KOPT-K1 (cell line): ENCODE measurements around the gene ZNF408.

Experiments used
- H3K27ac ChIP-seq: fragments of 200-600 bp; sonication (generic); 2 replicates; pipeline ENCODE4 v1.5.1; 2016; ENCODE audit warnings: antibody characterized with exemption, mild to moderate bottlenecking, low read depth, low read length; ENCODE audit not compliant: poor library complexity, severe bottlenecking
- H3K36me3 ChIP-seq: fragments of 200-600 bp; sonication (generic); 2 replicates; pipeline ENCODE4 v1.5.1; 2017; ENCODE audit warnings: antibody characterized with exemption, mild to moderate bottlenecking, low read length, moderate library complexity; ENCODE audit not compliant: insufficient read depth
- H3K9me3 ChIP-seq: fragments of 200-600 bp; sonication (generic); 2 replicates; pipeline ENCODE4 v1.5.1; 2017; ENCODE audit warnings: antibody characterized with exemption, low read length, mild to moderate bottlenecking; ENCODE audit not compliant: insufficient read depth, poor library complexity, severe bottlenecking

Gene ZNF408

DNA sequence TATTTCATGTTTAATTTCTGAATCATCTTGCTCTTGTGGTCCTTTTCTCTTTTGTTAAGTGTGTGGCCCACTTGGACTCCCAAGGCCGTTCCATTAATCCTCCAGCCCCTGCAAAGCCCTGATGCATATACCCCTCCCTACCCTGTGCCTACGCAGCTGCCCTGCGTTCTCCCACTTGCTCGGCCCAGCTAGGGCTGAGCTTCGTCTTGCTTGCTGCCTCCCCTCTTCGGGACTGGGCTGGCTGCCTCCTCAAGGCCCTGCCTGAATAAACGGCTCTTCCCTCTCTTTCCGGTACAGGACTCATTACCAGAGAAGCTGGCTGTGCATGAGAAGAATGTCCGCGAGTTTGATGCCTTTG, 28.9 kb upstream of the ZNF408 start:
- peaks cover 64% of the 10 kb centered on the region for H3K36me3 ChIP-seq
- H3K9me3 ChIP-seq: no peaks in the 10 kb centered on the region
- peak overlapping the region; percentile 55 for H3K27ac ChIP-seq

DNA sequence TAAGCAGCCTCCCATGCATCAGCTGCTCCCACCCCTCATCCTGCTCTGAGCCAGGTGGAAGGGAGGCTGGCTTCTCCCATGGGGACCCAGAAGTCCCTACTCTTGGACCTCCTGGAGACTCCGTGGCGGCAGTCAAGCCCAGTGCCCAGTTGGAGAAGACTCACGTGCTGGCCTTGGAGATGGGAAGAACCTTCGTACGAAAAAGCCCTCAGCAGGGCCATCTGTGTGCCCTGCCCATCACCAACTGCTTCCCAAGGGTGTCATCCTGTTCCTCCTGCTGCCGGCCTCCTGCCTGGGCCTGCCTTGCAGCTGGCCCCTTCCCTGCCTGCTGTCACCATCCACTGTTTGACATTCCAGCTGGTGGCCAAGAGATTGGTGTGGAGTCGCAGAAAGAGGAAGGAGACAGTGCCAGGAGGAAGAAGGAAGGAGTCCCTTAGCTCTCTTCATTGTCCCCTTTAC, 28.4 kb upstream of the ZNF408 start:
- Histone ChIP-seq H3K27ac (peak overlapping the region; percentile 55), H3K36me3 (peaks cover 64% of the 10 kb centered on the region), H3K9me3 (no peaks in the 10 kb centered on the region)

DNA sequence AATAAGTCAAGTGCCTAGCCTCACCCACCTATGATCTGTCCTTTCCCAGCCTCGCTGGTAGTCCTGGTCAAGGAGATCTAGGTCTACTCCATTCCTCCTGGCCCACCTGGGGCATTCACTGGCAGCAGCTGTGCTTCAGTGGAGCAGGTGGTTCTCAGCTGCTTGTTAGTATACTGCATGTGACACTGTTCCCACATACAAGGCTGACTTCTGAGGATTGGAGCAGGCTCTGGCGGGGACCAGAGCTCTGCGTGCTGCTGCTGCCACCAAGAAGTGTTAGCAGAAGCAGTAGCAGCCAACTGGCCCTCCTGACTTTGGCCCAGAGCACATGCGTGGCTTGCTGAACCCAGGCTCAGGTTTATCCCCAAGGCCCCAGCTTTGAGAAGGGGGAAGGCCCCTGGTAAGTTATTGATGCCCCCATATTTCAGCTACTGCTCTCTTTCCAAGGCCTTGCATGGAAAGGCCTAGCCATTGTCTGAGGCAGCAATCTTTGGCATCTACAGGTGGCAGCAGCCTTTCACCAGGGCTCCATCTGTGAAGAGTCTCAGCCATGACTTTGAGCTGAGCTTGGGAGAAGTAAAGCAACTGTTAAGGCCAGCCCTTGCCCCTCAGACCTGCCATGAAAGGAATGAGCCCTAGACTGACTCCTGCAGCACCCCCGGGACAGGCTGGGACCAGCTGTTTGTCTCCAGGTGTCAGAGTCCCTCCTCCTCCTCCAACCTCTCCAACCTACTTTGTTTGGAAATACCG, 26.9 kb upstream of the ZNF408 start:
- peaks cover 64% of the 10 kb centered on the region for H3K36me3 ChIP-seq
- H3K27ac ChIP-seq: peak overlapping the region; percentile 35
- no peaks in the 10 kb centered on the region for H3K9me3 ChIP-seq

DNA sequence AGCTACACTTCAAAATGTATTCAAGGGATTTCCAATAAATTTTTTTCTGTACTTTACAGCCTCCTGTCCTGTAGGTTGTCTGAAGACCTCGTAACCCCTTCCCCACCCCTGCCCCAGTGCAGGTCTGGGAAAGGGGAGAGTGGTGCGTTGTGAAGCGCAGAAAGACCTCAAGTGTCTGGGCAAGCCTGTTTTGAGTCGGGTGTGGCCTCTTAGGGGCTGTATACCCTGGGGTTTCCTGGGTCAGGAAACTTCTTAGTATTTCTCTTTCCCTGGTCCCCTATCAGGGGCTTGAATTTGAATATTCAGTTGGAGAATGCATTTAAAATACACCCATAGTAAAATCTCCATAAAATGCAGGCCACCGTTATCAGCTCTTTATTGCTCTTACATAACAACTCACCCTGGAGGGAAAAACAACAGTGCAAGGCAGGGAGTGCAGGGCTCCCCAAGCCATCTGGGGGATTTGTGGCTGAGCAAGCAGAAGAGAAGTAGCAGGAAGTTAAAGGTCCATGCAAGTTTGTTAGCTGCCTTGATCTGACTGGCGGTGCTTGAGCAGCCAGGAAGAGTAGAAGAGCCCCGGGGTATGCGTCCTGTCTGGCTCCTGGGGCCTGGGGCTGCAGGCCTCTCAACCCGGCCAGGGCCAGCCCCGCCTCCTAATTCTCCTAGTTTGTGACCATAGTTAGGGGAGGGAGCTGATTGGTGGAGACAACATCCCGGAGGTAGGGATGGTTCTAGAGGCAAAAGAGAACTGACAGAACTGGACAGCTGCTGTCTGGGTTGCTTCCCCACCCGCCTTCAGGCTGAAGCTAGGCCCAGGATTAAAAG, 26.2 kb upstream of the ZNF408 start:
- Histone ChIP-seq H3K27ac (peak overlapping the region; percentile 35), H3K9me3 (no peaks in the 10 kb centered on the region), H3K36me3 (peaks cover 64% of the 10 kb centered on the region)

DNA sequence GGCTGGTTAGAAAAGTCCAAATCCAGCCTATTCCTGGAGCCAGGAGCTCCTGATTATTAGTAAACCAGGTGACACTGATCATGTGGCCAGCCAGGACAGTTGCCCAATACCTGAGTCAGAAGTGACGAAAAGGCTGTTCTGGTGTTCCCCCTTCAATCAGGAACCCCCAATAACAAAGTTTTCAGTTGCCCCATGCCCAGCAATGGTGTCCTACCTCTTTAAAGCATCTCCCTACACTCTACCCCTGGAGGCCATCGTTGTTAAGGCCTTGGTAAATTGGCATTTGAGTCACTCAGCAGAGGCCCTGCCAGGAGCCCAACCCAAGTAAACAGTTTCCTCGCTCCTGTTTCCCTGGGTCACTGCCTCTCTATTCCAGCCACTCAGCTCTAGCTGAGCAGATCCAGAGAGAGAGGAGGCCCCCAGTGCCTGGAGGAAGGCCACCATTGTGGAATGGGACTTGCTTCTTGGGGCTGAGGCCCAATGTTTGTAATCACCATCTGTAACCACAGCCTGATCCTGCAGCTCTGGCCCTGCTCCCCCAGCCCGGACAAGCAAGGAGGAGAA, 25.5 kb upstream of the ZNF408 start:
- peaks cover 66% of the 10 kb centered on the region for H3K36me3 ChIP-seq
- H3K27ac ChIP-seq: peak overlapping the region; percentile 35
- H3K9me3 ChIP-seq: no peaks in the 10 kb centered on the region

DNA sequence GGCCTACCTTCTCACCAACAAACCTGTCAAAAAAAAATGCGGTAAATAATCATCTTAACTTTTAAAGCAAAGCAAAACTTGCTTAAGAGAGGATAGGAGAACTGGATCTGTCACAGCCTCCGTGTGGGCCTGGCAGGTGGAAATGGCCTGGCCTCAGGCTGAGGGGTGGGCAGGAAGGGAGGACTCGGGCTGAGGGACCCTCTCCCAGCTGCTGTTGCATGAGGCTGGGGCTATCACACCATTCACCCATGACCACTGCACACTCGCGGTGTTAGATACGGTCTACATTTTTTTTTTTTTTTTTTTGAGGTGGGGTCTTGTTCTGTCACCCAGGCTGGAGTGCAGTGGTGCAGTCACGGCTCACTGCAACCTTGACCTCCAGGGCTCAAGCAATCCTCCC, 24.9 kb upstream of the ZNF408 start:
- Histone ChIP-seq H3K9me3 (no peaks in the 10 kb centered on the region), H3K27ac (peak overlapping the region; percentile 35), H3K36me3 (peaks cover 71% of the 10 kb centered on the region)

DNA sequence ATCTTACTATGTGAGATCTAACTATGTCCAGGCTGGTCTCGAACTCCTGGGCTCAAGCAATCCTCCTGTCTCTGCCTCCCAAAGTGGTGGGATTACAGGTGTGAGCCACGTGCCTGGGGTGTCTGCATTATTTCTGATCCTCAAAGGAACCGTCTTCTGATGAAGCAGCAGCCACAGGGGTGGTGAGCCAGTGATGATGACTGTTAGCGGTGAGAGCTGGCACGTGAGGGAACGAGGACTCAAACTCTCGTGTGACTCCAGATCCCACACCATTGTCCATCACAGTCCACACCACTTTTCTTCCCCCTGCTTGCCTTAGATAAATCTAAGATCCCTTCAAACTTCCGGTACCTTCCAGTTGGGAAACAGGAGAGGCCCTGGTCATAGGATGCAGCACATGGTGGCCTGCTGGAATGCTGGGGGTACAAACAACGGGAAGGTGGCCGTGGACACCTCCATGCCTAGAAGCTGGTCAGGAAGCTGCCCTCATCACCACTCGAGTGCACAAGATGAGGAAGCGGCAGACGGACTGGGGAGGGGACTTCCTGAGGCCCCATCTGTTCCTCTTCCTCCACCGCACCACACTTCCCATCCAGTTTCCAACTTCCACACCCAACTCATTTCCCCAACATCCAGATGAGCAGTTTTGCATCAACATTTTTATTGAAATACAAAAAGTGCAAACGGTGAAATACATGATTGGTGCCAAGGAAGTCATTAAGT, 24.2 kb upstream of the ZNF408 start:
- Histone ChIP-seq H3K9me3 (no peaks in the 10 kb centered on the region), H3K36me3 (peaks cover 78% of the 10 kb centered on the region), H3K27ac (no peak overlapping the region)

DNA sequence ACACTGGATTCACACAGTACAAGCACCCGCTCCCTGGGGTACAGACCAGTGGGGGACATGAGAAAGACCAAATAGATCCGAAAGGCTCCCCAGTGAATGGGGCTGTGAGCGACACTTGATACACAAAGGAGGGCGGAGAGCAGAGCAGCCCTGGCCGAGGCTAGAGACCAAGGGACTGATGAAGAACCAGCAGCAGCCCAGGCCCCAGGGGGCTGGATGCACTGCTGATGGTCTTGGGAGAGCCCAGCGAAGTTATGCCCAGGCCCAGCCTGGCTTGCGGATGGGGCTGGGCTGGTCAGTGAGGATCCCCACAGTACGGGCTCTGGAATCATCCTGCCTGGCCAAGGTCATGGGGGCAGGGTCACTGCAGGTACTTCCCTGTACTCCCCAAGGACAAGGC, 23.7 kb upstream of the ZNF408 start:
- no peaks in the 10 kb centered on the region for H3K9me3 ChIP-seq
- H3K36me3 ChIP-seq: peaks cover 77% of the 10 kb centered on the region
- no peak overlapping the region for H3K27ac ChIP-seq

DNA sequence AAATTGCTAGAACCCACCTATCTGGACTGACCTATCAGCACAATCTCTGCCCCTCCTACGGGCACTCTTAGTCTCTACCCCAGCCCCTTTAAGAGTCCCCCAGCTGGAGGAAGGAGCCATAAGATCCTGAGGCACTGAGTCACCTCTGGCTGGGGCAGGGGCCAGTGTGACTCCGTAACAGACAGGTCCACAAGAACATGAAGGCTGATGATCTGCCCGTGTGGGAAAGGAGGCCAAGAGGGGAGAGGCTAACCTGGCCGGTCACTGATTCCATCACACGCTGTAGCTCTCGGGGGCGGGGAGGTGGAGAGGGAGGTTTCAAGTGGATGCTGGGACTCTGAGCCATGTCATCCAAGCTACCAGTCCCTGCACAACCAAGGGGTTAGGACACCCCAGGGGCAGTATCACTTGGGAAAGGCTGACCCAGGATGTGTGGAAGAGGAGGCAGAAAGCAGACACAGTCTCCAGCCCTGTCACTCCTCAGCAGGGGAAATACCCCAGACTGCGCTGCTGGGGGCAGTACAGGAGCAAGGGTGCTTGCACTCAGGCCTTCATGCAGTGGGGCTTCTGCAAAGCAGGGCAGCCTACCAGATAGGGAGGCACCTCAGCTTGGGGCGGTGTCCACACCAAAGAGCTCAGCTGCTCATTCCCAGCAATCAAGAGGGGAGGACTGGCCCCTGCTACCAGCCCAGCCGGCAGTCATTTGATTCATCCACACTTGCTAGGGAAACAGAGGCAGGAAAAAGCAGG, 22.7 kb upstream of the ZNF408 start:
- Histone ChIP-seq H3K36me3 (peaks cover 71% of the 10 kb centered on the region), H3K9me3 (no peaks in the 10 kb centered on the region), H3K27ac (no peak overlapping the region)

DNA sequence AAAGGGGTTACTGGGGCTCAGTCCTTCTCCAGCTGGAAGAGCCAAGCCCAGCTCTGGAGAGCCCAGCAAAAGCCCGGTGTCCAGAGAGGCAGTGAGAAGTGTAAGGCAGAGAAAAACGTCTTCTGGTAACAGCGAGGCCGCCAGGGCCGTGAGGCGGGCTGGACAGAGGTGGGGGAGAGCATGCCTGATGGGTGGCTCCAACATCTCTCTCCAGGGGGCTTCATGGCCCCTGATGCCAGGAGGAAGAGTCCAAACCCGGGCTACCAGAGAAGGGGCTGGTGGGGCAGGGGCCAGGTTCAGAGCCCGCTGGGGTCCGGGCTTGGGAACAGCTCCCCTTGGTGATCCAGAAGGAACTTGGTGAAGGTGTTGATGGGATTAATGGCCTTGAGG, 22.1 kb upstream of the ZNF408 start:
- H3K27ac ChIP-seq: no peak overlapping the region
- no peaks in the 10 kb centered on the region for H3K9me3 ChIP-seq
- peaks cover 69% of the 10 kb centered on the region for H3K36me3 ChIP-seq

DNA sequence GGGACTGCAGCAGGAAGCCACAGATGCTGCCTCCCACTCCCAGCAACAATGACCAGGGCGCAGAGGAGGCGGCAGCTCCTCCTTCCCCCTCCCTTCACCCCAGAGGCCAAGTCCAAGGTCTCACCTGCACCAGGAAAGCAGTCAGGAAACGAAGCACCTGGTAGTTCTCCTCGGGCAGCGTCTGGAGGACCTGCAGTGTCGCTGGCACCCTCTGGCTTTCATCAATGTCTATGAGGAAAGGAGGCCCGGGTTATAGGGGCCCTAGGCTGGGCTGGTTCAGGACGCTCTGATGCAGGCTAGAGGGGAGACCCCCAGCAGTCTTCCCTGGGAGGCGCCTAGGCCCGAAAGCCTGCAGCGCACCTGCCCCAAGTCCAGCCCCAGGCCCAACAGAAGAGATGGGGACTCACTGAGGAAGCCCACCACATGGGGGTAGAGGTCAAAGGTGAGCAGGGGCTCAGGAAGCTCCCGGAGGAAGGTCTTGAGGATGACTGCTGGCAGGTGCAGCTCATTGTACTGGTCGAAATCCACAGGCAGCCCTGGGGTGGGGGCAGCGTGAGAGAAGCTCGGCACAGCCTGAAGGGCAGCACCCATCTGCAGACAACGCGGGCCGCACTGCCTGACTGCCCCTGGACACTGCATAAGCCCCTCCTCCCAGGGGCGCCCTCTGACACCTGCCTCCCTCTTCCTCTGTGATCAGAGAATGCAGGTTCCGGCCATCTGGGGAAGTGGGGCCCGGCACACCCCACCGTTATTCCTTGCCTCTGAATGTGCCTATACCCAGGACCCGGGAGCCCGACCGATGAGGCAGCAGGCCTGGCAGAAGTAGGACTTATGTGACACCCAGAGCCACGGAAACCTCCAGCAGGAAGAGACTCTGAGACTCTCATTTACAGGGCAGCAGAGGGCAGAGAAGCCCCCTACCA, 21.3 kb upstream of the ZNF408 start:
- H3K9me3 ChIP-seq: no peaks in the 10 kb centered on the region
- H3K27ac ChIP-seq: no peak overlapping the region
- peaks cover 66% of the 10 kb centered on the region for H3K36me3 ChIP-seq

DNA sequence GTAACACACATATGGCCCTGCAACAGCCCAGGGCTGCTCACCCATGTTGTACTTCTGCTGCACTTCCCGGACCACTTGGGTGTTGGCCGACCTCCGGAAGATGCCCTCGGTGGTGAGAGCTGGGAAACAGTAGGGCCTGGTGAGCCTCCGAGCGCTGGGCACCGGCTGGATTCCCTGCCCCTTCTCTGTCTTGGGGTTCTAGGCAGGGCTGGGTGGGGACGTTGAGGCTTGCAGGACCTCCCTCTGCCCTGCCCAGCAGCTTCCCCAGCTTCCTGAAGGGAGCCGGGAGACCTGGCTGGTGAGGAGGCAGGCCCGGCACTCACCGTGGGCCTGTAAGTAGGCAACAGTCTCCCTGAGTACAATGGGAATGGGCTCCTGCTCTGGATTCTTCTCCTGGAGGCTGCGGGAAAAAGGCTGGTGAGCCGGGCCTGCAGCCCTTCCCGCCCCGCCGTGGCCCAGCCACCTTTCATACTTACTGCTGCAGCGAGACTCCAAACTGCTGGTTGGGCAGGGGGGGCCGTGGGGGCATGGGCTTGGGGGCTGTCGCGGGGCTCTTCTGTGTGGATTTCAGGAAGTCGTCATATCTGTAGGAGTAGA, 20.6 kb upstream of the ZNF408 start:
- H3K27ac ChIP-seq: no peak overlapping the region
- peaks cover 69% of the 10 kb centered on the region for H3K36me3 ChIP-seq
- H3K9me3 ChIP-seq: no peaks in the 10 kb centered on the region

DNA sequence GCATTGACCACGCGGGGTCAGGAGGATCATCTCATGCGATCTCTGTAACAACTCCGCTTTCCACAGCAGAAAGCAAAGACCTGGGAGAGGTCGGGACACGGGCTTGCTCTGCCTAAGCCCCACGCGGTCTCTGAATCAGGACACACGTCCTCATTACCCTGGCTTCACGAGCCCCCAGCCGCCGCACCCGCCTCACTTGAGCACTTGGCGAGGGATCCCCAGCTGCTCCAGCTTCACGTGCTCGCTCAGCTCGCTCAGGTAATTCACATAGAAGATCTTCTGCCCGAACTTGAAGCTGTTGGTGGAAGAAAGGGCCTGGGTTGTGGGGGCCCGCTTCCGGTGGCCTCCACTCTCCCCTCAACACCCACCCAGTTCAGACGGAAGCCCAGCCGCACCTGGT, 20.0 kb upstream of the ZNF408 start:
- Histone ChIP-seq H3K9me3 (no peaks in the 10 kb centered on the region), H3K36me3 (peaks cover 72% of the 10 kb centered on the region), H3K27ac (no peak overlapping the region)
